IMR-90 (cell line): ENCODE data around the gene ANKFY1. TPM values are rescaled to one million over a fixed set of nuclear protein-coding genes. Genes with fewer than 3 reads are reported as not detected.

ENCODE experiments used
- ATAC-seq: fragments of 200-7000 bp; cut with Tn5 transposase; 2 replicates; pipeline ENCODE4 v1.9.1; 2020; ENCODE audit warnings: low read depth, mild to moderate bottlenecking, moderate library complexity
- BruUV-seq: library from RNA; stranded (reverse); fragments of 400-500 nt; replicated peaks from 2 replicates; lab custom pipeline; 2021; lab: Mats Ljungman, UMichigan
- CTCF ChIA-PET: fragments of 300-600 bp; formaldehyde crosslinking; extraction: SDS; loops from one replicate; lab custom pipeline; 2021; ENCODE audit warnings: antibody characterized with exemption; lab: Yijun Ruan, JAX
- POLR2A ChIA-PET: fragments of 300-600 bp; sonication (Branson Sonifier 250); formaldehyde crosslinking; loops from one replicate; lab custom pipeline; 2022; ENCODE audit warnings: antibody characterized with exemption; ENCODE audit not compliant: unreplicated experiment; lab: Charles Lee
- DNase-seq: peaks from one replicate; pipeline ENCODE4 v3.0.0; 2013
- H2AFZ ChIP-seq: replicated peaks from 2 replicates; pipeline ENCODE3; 2013; ENCODE audit warnings: low read length, mild to moderate bottlenecking; ENCODE audit not compliant: poor library complexity
- H2AK5ac ChIP-seq: 2 replicates; pipeline ENCODE4 v1.6.1; 2013; ENCODE audit warnings: low read depth, low read length, inconsistent platforms
- H2AK9ac ChIP-seq: replicated peaks from 2 replicates; pipeline ENCODE3; 2013; ENCODE audit warnings: mild to moderate bottlenecking, low read depth, low read length, moderate library complexity; ENCODE audit not compliant: poor library complexity
- H2BK120ac ChIP-seq: 2 replicates; pipeline ENCODE4 v1.6.1; 2013; ENCODE audit warnings: low read depth, low read length, inconsistent platforms
- H2BK15ac ChIP-seq: 3 replicates; pipeline ENCODE4 v1.6.1; 2013; ENCODE audit warnings: low read depth, low read length, inconsistent platforms
- H2BK20ac ChIP-seq: 2 replicates; pipeline ENCODE4 v1.6.1; 2013; ENCODE audit warnings: low read depth, mild to moderate bottlenecking, inconsistent platforms, low read length, moderate library complexity
- H2BK5ac ChIP-seq: 2 replicates; pipeline ENCODE4 v1.6.1; 2013; ENCODE audit warnings: mild to moderate bottlenecking, low read depth, low read length, inconsistent platforms; ENCODE audit not compliant: poor library complexity, severe bottlenecking
- H3K14ac ChIP-seq: replicated peaks from 2 replicates; pipeline ENCODE4 v1.6.1; 2013; ENCODE audit warnings: low read depth, low read length, inconsistent platforms
- H3K18ac ChIP-seq: 2 replicates; pipeline ENCODE4 v1.6.1; 2013; ENCODE audit warnings: low read depth, low read length, control low read depth
- H3K23ac ChIP-seq: 2 replicates; pipeline ENCODE4 v1.6.1; 2013; ENCODE audit warnings: low read depth, low read length, inconsistent platforms
- H3K27ac ChIP-seq: 2 replicates; pipeline ENCODE4 v1.5.1; 2013; ENCODE audit warnings: mild to moderate bottlenecking, control low read depth, low read length; ENCODE audit not compliant: insufficient read depth
- H3K27me3 ChIP-seq: 2 replicates; pipeline ENCODE4 v1.6.1; 2013; ENCODE audit warnings: low read length; ENCODE audit not compliant: control insufficient read depth, insufficient read depth
- H3K36me3 ChIP-seq: 2 replicates; pipeline ENCODE4 v1.6.1; 2013; ENCODE audit warnings: low read length, mixed read lengths; ENCODE audit not compliant: control insufficient read depth, insufficient read depth
- H3K4ac ChIP-seq: 2 replicates; pipeline ENCODE4 v1.6.1; 2013; ENCODE audit warnings: low read depth, low read length, inconsistent platforms
- H3K4me1 ChIP-seq: 2 replicates; pipeline ENCODE4 v1.6.1; 2013; ENCODE audit warnings: low read length, mixed read lengths; ENCODE audit not compliant: control insufficient read depth, insufficient read depth
- H3K4me2 ChIP-seq: 2 replicates; pipeline ENCODE4 v1.6.1; 2013; ENCODE audit warnings: low read depth, mild to moderate bottlenecking, control low read depth, low read length, moderate library complexity
- H3K4me3 ChIP-seq: 2 replicates; pipeline ENCODE4 v1.5.1; 2013; ENCODE audit warnings: low read depth, mild to moderate bottlenecking, control low read depth, low read length, moderate library complexity; ENCODE audit not compliant: insufficient read depth
- H3K56ac ChIP-seq: 2 replicates; pipeline ENCODE4 v1.6.1; 2013; ENCODE audit warnings: low read length, inconsistent platforms; ENCODE audit not compliant: insufficient read depth; ENCODE audit errors: extremely low read depth
- H3K79me1 ChIP-seq, 2 experiments: 2 replicates each; pipeline ENCODE4 v1.6.1; 2013; ENCODE audit warnings: low read length in 2 of 2, inconsistent platforms in 1 of 2, low read depth in 1 of 2
- H3K9ac ChIP-seq: 2 replicates; pipeline ENCODE4 v1.6.1; 2013; ENCODE audit warnings: low read depth, low read length, control low read depth
- H3K9me1 ChIP-seq: 2 replicates; pipeline ENCODE4 v1.6.1; 2013; ENCODE audit warnings: low read length, inconsistent platforms; ENCODE audit not compliant: insufficient read depth
- H3K9me3 ChIP-seq: 2 replicates; pipeline ENCODE4 v1.6.1; 2013; ENCODE audit warnings: low read length; ENCODE audit not compliant: control insufficient read depth, insufficient read depth
- H4K20me1 ChIP-seq: 2 replicates; pipeline ENCODE4 v1.6.1; 2013; ENCODE audit warnings: low read length, inconsistent platforms; ENCODE audit not compliant: insufficient read depth
- H4K5ac ChIP-seq: 2 replicates; pipeline ENCODE4 v1.6.1; 2013; ENCODE audit warnings: mild to moderate bottlenecking, low read depth, low read length, control low read depth
- H4K8ac ChIP-seq, 2 experiments: 2 replicates each; pipeline ENCODE4 v1.6.1; 2013; ENCODE audit warnings: low read depth in 2 of 2, low read length in 2 of 2, control low read depth in 1 of 2, inconsistent platforms in 1 of 2
- H4K91ac ChIP-seq: 2 replicates; pipeline ENCODE4 v1.6.1; 2013; ENCODE audit warnings: low read depth, low read length, inconsistent platforms; ENCODE audit not compliant: insufficient read depth
- BHLHE40 ChIP-seq: fragments of 150-350 bp; IDR thresholded peaks from 2 replicates; pipeline ENCODE4 v1.6.1; 2016; ENCODE audit warnings: mild to moderate bottlenecking, low read depth, low read length
- CEBPB ChIP-seq: IDR thresholded peaks from 2 replicates; pipeline ENCODE4 v1.6.1; 2012; ENCODE audit warnings: low read depth, low read length, improper control_type of control experiment
- CHD1 ChIP-seq: IDR thresholded peaks from 2 replicates; pipeline ENCODE4 v1.6.1; 2012; ENCODE audit warnings: low read depth, low read length, improper control_type of control experiment
- FOS ChIP-seq: fragments of 150-350 bp; IDR thresholded peaks from 2 replicates; pipeline ENCODE4 v1.6.1; 2016; ENCODE audit warnings: low read depth, low read length
- MAFK ChIP-seq: IDR thresholded peaks from 2 replicates; pipeline ENCODE4 v1.6.1; 2012; ENCODE audit warnings: low read depth, low read length, improper control_type of control experiment
- MAZ ChIP-seq: IDR thresholded peaks from 2 replicates; pipeline ENCODE4 v1.6.1; 2012; ENCODE audit warnings: low read depth, mild to moderate bottlenecking, low read length, improper control_type of control experiment, moderate library complexity, borderline replicate concordance
- MXI1 ChIP-seq: IDR thresholded peaks from 2 replicates; pipeline ENCODE4 v1.6.1; 2012; ENCODE audit warnings: low read depth, mild to moderate bottlenecking, low read length, moderate library complexity, borderline replicate concordance
- NFE2L2 ChIP-seq: fragments of 150-350 bp; IDR thresholded peaks from 2 replicates; pipeline ENCODE4 v1.6.1; 2016; ENCODE audit warnings: low read depth, mild to moderate bottlenecking, low read length
- POLR2A ChIP-seq: IDR thresholded peaks from 2 replicates; pipeline ENCODE4 v1.6.1; 2012; ENCODE audit warnings: mild to moderate bottlenecking, low read depth, low read length
- RAD21 ChIP-seq: IDR thresholded peaks from 2 replicates; pipeline ENCODE4 v1.6.1; 2012; ENCODE audit warnings: low read length, improper control_type of control experiment
- RCOR1 ChIP-seq: IDR thresholded peaks from 2 replicates; pipeline ENCODE4 v1.6.1; 2012; ENCODE audit warnings: mild to moderate bottlenecking, low read length, improper control_type of control experiment; ENCODE audit not compliant: insufficient replicate concordance
- RFX5 ChIP-seq: IDR thresholded peaks from 2 replicates; pipeline ENCODE4 v1.8.0; 2012; ENCODE audit warnings: low read depth, mild to moderate bottlenecking, low read length, moderate library complexity
- SMC3 ChIP-seq: fragments of 150-350 bp; IDR thresholded peaks from 2 replicates; pipeline ENCODE4 v1.6.1; 2016; ENCODE audit warnings: low read depth, mild to moderate bottlenecking, antibody characterized with exemption, low read length, moderate library complexity
- WGBS, 2 experiments: methylation state at CpG; one replicate each; pipeline versions ENCODE4 v1.1.5 to v1.1.7; 2013; ENCODE audit warnings: missing lambda C conversion rate in 2 of 2; ENCODE audit not compliant: insufficient read length in 1 of 2; ENCODE audit errors: extremely low coverage in 2 of 2; 5-methylcytosine and 5-hydroxymethylcytosine counted together
- dilution Hi-C: fragments of 300-500 bp; cut with HindIII; formaldehyde crosslinking; loops from one replicate; pipeline ENCODE4 v1.14.3; 2018; ENCODE audit warnings: low sequenced_read_pairs; ENCODE audit not compliant: unreplicated experiment
- in situ Hi-C: fragments of 300-500 bp; cut with MboI; formaldehyde crosslinking; loops from 3 replicates; pipeline ENCODE4 v1.14.3; 2019; ENCODE audit warnings: low sequenced_read_pairs, inconsistent platforms, mixed read lengths
- intact Hi-C: fragments of 100-400 bp; cut with micrococcal nuclease; formaldehyde crosslinking; loops from 2 replicates; pipeline ENCODE4 v1.10.0; 2022
- polyA plus RNA-seq, 3 experiments: library from polyadenylated mRNA; depleted of rRNA; stranded (reverse); fragments of >200 nt; gene quantifications; 2 replicates each; pipeline ENCODE4 v1.2.3, GENCODE V29; 2012; ENCODE audit warnings: low replicate concordance in 1 of 3
- total RNA-seq: library from RNA; depleted of rRNA; stranded (reverse); fragments of >200 nt; gene quantifications from 2 replicates; pipeline ENCODE4 v1.2.3, GENCODE V29; 2012
- TF ChIP-seq, protein P1 (sequence below): fragments of 150-350 bp; IDR thresholded peaks from 2 replicates; pipeline ENCODE4 v1.6.1; 2016; ENCODE audit warnings: low read depth, mild to moderate bottlenecking, low read length, moderate library complexity, borderline replicate concordance
- TF ChIP-seq, protein P2 (sequence below): conservative IDR thresholded peaks from 2 replicates; pipeline ENCODE4 v1.5.1; 2012; ENCODE audit warnings: mild to moderate bottlenecking, low read depth, low read length, improper control_type of control experiment
- TF ChIP-seq, protein P3 (sequence below): fragments of 150-350 bp; IDR thresholded peaks from 2 replicates; pipeline ENCODE4 v1.6.1; 2017; ENCODE audit warnings: mild to moderate bottlenecking, antibody characterized with exemption, low read length, low read depth

Gene ANKFY1
- total and polyA plus RNA-seq, 2 of the 4 experiments (the other 2 are of a cell fraction): 32.3 to 48.9 TPM

DNA sequence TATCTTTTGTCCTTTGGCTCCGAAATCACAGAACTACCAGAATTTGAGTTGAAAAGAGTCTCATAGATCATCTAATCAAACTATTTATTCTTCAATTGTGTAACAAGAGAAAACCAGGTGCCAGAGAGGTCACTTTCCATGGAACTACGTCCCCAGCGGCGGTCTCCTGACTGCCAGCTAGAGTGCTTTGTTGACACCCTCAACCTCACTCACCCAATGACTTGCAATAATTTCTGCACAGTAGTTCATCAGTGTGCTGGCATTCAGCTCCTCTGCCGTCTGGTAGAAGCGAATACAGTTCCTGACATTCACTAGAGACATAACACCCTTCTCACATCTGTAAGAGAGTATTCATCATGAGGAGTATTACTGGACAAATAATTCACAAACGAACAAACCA, 54.2 kb downstream of the ANKFY1 start:
- TF ChIP-seq MAZ: no peak
- TF ChIP-seq CEBPB: no peak
- TF ChIP-seq RCOR1: no peak
- no peak for TF ChIP-seq RAD21
- no peak for TF ChIP-seq CHD1
- no peak for TF ChIP-seq BHLHE40
- TF ChIP-seq RFX5: no peak
- TF ChIP-seq NFE2L2: no peak
- TF ChIP-seq MXI1: no peak
- TF ChIP-seq, protein P1, sequence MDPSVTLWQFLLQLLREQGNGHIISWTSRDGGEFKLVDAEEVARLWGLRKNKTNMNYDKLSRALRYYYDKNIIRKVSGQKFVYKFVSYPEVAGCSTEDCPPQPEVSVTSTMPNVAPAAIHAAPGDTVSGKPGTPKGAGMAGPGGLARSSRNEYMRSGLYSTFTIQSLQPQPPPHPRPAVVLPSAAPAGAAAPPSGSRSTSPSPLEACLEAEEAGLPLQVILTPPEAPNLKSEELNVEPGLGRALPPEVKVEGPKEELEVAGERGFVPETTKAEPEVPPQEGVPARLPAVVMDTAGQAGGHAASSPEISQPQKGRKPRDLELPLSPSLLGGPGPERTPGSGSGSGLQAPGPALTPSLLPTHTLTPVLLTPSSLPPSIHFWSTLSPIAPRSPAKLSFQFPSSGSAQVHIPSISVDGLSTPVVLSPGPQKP: no peak
- TF ChIP-seq, protein P2, sequence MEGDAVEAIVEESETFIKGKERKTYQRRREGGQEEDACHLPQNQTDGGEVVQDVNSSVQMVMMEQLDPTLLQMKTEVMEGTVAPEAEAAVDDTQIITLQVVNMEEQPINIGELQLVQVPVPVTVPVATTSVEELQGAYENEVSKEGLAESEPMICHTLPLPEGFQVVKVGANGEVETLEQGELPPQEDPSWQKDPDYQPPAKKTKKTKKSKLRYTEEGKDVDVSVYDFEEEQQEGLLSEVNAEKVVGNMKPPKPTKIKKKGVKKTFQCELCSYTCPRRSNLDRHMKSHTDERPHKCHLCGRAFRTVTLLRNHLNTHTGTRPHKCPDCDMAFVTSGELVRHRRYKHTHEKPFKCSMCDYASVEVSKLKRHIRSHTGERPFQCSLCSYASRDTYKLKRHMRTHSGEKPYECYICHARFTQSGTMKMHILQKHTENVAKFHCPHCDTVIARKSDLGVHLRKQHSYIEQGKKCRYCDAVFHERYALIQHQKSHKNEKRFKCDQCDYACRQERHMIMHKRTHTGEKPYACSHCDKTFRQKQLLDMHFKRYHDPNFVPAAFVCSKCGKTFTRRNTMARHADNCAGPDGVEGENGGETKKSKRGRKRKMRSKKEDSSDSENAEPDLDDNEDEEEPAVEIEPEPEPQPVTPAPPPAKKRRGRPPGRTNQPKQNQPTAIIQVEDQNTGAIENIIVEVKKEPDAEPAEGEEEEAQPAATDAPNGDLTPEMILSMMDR: no peak
- no peak for TF ChIP-seq POLR2A
- no peak for TF ChIP-seq SMC3
- TF ChIP-seq FOS: no peak
- TF ChIP-seq, protein P3, sequence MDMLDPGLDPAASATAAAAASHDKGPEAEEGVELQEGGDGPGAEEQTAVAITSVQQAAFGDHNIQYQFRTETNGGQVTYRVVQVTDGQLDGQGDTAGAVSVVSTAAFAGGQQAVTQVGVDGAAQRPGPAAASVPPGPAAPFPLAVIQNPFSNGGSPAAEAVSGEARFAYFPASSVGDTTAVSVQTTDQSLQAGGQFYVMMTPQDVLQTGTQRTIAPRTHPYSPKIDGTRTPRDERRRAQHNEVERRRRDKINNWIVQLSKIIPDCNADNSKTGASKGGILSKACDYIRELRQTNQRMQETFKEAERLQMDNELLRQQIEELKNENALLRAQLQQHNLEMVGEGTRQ: no peak
- TF ChIP-seq MAFK: no peak
- BruUV-seq: no TSS peak
- ChIA-PET CTCF (interaction anchor here (1.0 to 1.2 kb wide), 2 partner anchors 9 to 211 kb away, joined by 3 to 5 read pairs; no protein-coding TSS in a partner anchor), POLR2A (no interaction called here)
- Histone ChIP-seq H2BK5ac (no peak overlapping the region), H3K56ac (no peak overlapping the region), H3K4ac (no peak overlapping the region), H2BK20ac (no peak overlapping the region), H3K9me1 (no peaks in the 10 kb centered on the region), H3K27ac (no peak overlapping the region), H3K9ac (no peak overlapping the region), H3K18ac (no peak overlapping the region), H2AFZ (no peak overlapping the region), H2BK15ac (no peak overlapping the region), H3K4me1 (peaks cover 2% of the 10 kb centered on the region; the same call in 1 of the 2 replicates), H4K5ac (no peak overlapping the region), H2AK9ac (no peak overlapping the region), H2BK120ac (no peak overlapping the region), H3K14ac (no peak overlapping the region), H3K9me3 (no peaks in the 10 kb centered on the region), H3K27me3 (no peaks in the 10 kb centered on the region), H3K4me3 (no peak overlapping the region), H2AK5ac (no peak overlapping the region), H3K4me2 (no peak overlapping the region), H3K36me3 (peaks cover 23% of the 10 kb centered on the region), H3K23ac (no peak overlapping the region), H4K91ac (no peak overlapping the region), H3K79me1 (peaks cover 22 to 45% of the 10 kb centered on the region in 2 experiments), H4K8ac (no peak overlapping the region), H4K20me1 (peaks cover 7% of the 10 kb centered on the region; the same call in 1 of the 2 replicates)
- DNase-seq: no peak
- WGBS, 2 experiments: no CpG with 5 or more reads among the region's 7 CpGs
- in situ Hi-C loops (loop anchor here (5.0 kb wide), 1 partner anchor 203 kb away; no protein-coding TSS in a partner anchor), dilution Hi-C loops (no loop called here), intact Hi-C loops (no loop called here)
- no peak for ATAC-seq
